Fibroblast of lung (primary cell): Measurements from ENCODE around the gene ZNF277.

Source experiments
- CTCF ChIP-seq, 2 donors: IDR thresholded peaks in 1 of 2; conservative IDR thresholded peaks in 1 of 2; 1 replicate in 1 of 2; 2 replicates in 1 of 2; pipeline ENCODE4 v1.5.1; 2011 to 2012; ENCODE audit warnings: low read length in 2 of 2, control low read depth in 1 of 2, inconsistent platforms in 1 of 2, low read depth in 1 of 2, mild to moderate bottlenecking in 1 of 2
- EZH2 ChIP-seq: IDR thresholded peaks from 2 replicates; pipeline ENCODE4 v1.5.1; 2012; ENCODE audit warnings: low read length, control low read depth, mild to moderate bottlenecking; ENCODE audit errors: missing control alignments

DNA sequence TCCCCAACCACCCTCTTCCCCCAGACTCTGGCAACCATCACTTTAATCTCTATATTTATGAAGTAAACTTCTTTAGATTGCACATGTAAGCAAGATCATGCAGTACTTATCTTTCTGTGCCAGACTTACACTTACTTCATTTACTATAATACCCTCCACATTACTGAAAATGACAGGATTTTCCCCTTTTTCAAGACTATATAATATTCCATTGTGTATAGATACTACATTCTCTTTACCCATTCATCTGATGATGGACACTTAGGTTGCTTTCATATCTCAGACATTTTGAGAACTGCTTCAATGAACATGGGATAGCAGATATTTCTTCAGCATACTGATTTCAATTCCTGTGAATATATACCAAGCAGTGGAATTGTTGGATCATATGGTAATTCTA, 4.7 kb upstream of the ZNF277 start:
- no peak for TF ChIP-seq CTCF (conservative IDR thresholded peaks at IDR 0.05 in 1 of 2, IDR thresholded peaks at IDR 0.05 in 1 of 2; ENCODE audit: low read depth in 1 of 2, low read length in 2 of 2)
- no peak for TF ChIP-seq EZH2
